GM19438 (cell line): Measurements from ENCODE around the gene ERCC8.
"Not testable (repeated sequence)": the region's sequence is repeated elsewhere in the genome, so short reads cannot be mapped to it uniquely, and the experiment has no call there.

ENCODE experiments used
- ATAC-seq: cut with Tn5 transposase; IDR thresholded peaks from one replicate; pipeline ENCODE4 v1.9.1; 2021; ENCODE audit warnings: low read depth; ENCODE audit not compliant: unreplicated experiment

ERCC8 gene

DNA sequence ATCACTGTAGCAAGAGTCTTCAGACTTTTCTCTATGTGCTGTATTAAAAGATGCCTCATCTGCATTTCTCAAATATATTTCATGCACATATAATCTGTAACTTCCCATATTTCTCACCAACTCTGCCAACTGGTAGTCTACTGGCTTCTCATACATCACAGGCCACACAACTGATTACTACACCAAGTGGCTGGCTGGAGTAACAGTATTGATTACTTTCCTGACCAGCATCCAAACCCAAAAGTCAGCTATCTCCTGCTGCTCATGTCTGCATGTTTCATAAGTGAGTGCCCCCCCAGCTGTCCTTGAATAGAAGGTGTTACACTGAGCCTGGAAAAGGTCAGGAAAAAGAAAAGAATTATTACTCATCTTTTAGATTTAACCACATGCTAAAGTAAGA, 17.4 kb downstream of the ERCC8 start:
- no peak for ATAC-seq

DNA sequence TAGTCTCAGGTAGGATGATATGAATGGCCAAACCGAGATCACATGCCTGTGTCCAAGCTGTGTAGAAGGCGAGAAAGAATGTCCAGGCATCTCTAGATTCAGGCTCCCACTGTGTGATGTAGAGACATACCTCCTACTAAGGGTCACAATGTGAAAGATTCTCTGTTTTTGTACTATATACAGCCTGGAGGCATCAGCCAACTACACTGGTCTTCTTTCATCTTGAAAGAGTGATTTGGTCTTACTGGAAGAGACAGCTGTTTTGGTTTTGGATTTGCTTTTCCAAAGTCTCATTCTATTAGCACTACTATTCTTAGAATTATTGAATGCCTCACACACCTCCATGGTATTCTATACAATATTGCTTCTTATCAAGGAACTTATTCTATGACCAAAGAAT, 26.4 kb downstream of the ERCC8 start:
- ATAC-seq, result no peak

DNA sequence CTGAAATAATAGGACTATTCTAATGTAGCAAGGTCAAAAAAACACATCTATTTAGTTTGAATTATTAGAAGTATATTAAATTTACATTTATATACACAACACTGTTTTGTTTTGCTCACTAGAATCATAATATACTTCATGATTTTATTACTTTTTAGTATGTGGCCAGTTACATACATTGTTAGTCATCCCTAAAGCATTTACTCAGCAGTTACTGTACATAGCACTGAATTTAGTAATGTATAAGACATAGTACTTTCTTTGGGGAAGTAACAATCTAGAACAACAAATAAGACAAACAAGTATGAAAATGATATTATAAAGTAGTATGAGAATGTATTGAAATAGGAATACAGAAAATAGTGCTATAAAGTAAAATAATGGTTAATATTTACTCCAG, 28.2 kb downstream of the ERCC8 start:
- ATAC-seq, result no peak

DNA sequence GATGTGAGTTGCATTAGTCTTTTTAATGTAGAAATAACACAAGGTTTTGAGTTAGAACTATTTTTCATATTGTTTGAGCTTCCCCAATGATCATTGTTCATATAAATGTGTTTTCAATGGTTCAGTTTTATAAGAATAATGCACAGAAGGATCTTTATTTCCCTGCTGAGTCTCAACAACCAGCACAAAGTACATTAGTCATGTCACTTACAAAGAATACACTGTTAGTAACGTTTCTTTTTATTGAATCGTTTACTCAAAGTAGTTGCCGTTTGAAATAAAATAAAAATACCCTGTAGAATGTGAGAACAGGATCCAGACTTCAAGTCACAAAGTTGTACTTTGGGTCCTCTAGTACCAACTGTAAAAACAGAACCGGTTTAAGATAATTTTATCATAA, 41.5 kb downstream of the ERCC8 start:
- ATAC-seq, result no peak

DNA sequence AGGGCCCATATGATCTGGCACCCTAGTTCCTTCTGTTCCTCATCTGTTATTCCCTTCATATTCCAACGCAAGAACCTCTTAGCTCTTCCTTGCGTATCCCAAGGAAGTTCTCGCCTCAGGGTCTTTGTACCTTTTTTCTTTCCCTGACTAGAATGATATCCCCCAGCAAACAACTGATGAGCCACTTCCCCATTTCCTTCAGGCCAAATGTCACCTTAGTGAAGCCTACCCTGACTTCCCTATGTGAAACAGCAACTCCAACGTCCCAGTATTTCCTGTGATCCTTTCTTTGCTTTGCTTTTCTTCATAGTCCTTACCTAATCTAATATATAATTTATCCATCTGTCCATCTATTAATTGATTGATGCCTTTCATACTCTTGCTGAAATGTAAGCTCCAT, 47.9 kb downstream of the ERCC8 start:
- no peak for ATAC-seq

DNA sequence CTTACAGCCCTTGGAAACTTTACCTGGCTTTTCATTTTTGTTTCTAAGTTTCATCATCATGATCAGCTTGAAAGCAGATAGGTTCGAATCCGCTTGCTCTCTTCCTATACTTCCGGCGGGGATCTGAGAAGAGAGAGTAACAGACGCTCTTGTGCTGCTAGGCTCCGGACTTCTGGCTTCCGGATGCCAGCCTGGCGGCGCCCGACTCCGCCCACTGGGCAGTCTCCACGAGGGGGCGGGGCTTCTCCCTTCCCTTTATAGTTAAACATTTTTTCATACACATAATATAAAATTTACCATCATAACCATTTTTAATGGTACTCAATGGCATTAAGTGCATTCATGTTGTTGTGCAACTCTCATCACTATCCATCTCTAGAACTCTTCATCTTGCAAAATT, 51.3 kb downstream of the ERCC8 start:
- ATAC-seq, result no peak

DNA sequence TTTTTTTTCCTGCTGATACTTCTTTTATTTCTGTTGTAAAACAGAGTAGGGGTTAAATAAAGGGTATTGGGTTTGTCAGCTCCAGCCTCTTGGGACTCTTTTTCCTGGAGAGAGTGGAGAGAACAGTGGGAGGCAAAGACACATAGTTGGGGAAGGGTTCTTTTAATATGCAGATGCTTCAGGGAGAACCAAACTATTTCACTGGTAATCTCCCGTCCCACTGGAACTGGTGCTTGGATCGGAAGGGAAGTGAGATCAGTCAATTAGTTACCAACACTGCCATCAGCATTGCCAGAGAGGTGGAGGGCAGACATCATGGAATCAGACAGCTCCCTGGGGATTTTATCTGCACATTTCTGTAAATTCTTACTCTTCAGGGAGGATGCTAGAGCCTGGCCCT, 53.2 kb downstream of the ERCC8 start:
- no peak for ATAC-seq

DNA sequence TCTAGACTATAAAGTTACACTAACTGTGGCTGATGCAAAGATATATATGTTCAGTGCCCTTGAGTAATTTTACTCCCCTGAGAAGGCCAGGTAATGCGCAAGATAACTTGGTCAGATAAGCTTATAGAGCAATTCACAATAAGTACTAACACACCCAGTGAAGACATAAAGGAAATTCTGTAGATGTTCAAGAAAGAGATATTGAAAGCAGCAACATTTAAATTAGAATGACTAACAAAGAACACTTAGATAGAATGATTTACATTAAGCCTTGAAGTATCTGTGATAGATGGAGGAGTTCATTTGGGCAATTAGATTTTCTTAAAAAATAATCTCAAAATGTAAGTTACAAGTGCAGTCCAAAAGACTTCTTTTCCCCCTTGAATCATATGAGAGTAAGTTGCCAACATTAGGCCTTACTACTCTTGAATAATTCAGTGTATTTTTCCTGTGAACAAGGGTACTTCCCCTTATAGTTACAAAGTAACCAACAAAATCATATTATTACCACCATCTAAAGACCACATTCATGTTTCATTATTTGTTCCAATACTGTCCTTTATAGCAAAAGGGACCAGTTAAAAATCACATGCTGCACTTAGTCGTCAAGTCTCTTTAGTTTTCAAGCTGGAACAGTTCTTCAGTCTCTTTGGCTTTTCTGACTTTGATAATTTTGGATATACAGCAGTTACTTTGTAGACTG, 56.4 kb downstream of the ERCC8 start:
- no peak for ATAC-seq

DNA sequence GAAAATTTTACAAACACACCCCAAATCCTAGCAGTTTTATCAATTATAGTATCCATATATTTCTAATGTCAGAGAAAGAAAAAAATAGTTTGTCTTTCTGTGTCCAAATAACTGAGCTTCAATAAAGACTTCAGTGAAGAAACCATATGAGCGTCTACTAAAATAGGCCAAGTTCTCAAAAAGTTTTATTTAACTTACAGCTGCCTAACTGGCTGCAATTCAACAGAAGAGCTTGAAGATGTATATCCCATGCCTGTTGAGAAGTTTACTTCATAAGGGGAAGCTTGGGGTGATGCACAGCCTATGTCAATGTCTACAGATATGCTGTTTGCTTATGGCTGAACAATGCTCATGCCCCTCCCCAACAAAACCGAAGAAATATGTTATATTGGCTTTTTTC, 57.1 kb downstream of the ERCC8 start:
- ATAC-seq, result no peak

DNA sequence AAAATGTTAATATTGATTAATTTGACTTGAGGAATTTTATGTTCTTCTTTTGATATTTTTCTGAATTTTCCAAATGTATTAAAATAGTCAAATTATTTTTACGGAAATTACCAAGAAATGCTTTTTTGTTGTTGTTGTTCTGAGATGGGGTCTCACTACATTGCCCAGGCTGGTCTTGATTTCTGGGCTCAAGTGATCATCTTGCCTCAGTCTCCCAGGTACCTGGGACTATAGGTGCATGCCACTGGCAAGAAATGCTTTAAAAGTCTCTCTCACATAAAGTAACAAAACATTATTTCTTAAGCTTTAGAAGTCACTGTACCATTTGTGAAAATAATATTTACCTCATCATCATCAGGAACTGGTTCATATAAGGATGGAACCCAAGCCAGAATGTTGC, 57.8 kb downstream of the ERCC8 start:
- ATAC-seq, result no peak

DNA sequence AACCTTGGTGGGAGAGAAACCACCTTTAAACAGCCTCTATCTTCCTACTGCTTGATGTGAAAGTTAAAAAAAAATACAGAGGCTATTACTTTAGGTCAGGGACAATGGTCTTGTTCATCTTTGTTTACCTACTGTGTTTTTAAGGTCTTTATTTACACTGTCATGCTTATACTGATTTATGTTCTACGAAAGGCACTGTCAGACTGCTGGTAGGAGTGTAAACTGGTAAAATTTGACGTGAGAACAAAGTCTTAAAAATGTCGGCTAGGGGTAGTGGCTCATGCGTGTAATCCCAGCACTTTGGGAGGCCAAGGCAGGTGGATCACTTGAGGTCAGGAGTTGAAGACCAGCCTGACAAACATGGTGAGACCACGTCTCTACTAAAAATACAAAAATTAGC, 58.7 kb downstream of the ERCC8 start:
- no peak for ATAC-seq

DNA sequence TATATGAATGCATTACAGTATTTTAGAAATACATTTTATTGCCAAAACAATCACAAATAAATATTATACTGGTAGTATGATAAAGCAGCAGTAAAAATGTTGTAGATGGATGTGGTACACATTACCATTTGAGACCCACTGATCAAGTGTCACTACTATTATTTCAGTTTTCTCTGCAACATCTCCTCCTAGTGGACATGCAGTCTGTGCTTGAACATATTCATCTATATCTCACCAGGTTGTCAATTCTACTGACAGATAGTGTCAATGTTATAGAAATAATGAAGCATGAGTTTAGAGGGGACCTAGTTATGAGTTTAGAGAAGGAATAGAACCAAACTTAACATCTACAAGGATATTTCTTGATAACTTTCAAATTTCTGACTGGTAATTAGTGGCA, 61.6 kb downstream of the ERCC8 start:
- no peak for ATAC-seq

DNA sequence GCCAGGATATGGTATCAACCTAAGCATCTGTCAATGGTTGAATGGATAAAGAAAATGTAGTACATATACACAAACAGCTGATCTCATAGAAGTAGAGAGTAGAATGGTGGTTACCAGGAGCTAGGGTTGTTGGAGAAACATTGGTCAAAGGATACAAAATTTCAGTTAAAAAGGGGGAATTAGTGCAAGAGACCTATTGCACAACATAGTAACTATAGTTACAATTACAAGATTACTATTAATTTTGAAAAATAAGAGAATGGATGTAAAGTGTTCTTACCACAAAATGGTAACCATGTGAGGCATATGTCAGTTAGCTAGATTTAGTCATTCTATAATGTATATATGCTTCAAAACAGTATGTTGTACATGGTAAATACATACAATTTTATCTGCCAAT, 72.0 kb downstream of the ERCC8 start:
- no peak for ATAC-seq

DNA sequence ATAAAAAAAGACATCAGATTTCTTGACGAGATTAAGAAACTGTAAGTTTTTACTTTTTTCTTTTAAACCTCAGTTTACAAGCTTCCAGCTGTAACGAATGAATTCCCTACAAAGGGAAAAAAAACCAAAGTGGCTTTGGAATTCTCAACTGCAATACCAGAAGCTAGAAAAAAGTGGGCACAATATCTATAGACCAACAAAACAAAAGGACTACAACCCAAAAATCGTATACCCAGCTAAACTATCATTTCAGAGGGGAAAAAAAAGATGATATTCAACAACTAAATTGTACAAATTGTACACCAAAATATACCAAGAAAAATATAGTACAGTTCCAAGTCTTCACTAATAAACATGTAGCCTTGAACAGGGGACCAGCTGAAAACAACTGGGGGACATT, 74.0 kb downstream of the ERCC8 start:
- ATAC-seq, result no peak

DNA sequence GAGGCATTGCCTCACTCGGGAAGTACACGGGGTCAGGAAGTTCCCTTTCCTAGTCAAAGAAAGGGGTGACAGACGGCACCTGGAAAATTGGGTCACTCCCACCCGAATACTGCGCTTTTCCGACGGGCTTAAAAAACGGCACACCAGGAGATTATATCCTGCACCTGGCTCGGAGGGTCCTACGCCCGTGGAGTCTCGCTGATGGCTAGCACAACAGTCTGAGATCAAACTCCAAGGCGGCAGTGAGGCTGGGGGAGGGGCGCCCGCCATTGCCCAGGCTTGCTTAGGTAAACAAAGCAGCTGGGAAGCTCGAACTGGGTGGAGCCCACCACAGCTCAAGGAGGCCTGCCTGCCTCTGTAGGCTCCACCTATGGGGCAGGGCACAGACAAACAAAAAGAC, 84.3 kb downstream of the ERCC8 start:
- ATAC-seq, result not testable (repeated sequence)

DNA sequence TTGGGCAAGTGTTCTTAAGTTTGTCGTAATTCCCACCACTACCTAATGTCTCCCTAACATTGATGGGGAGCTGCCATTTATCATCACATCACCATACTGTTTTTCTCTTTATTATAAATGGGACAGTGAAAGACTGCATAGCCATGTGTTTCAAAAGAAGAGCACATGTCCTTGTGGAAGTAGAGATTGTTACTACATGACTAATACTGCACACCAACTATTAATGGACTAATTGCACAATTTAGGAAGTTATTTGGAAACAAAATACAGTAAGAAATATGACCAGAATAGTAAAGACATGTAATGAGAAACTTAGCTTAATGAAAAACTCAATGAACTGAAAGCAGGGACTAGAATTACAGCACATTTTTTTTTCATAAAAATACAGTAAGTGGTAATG, 88.8 kb downstream of the ERCC8 start:
- ATAC-seq, result no peak

DNA sequence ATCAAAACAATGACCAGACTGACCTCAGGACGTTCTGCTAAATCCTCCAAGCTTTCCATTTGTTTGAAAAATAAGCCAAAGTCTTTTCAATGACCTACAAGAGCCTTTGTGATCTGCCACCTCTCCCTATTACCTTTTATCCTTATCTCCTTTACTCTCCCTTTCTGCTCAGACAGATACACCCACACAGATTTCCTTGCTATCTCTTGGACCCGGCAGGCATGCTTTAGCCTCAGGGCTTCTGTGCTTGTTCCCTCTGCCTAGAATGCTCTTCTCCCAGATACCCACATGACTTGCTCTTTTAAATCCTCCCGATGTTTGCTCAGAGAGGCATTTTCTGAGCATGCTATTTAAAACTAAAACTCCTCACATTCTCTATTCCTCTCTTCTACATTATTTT, 91.9 kb downstream of the ERCC8 start:
- no peak for ATAC-seq

DNA sequence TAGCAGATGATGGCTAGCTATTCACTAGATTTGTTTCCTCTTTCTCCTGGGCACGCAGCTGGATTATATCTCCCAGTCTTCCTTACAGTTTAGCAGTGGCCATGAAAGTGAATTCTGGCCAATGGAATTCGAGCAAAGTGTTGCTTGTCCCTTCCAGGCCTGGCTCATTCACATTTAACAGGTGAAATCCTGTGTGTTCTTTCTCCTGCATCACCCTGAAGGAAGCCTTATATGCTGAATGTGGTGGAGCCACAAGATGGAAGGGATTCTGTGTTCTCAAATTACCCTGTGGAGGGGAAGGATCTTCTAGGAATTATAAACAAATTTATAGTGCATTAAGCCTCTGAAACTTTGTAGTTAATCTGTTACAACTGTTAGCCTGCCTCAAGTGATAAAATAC, 92.6 kb downstream of the ERCC8 start:
- no peak for ATAC-seq

DNA sequence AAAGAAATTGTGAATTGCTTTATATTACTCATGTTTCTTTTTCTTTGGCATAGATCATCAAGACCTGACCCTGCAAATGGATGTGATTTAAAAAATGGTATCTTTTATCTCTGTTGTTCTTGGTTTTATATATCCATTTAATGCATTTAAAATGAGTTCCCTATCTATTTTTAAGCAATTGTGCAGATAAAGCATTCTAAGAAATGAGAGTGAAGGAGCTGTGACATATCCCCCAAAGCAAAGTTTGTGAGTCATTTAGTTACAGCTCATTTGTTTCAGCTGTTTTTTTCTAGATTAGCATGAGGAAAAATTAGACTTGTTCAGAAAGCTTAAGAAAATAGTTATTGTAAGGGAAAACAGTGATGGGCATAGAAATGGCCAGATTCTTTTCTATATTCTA, 93.2 kb downstream of the ERCC8 start:
- no peak for ATAC-seq

DNA sequence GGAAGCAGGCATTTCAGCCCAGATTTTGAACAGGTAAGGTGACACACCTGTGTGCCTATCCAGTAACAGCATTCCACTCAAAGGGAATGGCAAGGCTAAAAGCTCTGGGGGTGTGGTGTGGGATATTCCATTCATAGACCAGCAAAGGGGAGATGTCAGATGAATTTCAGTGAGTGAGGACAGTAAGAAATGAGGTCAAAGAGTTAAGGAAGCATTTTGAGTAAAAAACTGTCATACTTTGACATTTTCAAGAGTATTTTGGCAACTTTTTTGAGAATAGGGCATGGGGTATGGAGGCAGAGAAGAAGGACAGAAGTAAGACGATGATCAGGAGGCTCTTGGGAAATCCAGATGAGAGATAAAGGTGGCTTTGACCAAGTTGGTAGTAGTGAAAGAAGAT, 98.6 kb downstream of the ERCC8 start:
- ATAC-seq, result no peak

DNA sequence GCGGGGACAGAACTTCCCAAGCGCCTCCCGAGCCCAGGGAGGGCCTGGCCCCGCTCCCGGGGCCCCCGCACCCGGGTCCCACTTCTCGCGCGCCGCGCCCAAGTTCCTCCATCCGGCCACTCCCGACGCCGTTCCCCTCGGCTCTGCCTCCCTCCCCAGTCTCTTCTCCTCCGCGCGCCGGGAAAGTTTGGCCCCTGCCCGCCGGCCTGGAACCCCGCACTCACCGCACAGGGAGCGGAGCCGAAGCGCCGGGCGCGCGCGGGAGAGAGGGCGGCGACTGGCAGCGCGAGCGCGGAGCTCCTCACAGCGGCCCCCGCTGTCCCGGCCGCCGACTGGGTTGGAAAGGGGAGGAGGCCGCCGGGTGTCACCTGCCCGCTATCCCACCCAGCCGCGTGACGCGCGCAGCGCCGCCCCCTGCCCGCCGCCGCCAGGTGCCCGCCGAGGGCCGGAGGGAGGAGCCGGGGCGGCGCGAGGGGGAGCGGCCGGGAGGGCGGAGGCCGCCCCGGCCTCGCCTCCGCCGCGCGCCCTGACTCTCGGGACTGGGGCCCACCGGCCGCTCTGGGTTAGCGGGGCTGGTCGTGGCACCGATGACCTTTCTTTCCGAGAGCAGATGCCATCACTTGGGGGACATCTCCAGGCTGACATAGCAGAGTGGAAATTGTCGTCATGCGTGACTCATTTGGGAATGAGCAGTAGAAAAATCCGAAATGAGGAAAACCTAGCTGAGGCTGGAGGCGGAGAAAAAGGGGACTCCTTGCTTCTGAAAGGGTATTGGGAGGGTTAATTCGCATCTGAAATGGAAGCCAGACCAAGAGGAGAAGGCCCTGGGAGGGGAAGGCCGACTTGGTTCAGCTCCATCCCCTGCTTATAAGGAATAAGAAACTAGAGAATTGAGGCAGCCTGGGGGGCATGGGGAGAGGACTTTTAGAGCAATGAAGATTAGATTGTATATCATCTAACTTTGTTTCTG, 100.6 kb downstream of the ERCC8 start, which contains the start of gene ELOVL7:
TSS of gene ELOVL7 (minus strand) at position 334 of the 970 bp plus-strand sequence. CDS start 56,872 bp downstream, outside the sequence.
- peak; percentile 96 for ATAC-seq
